Bronchial epithelial cell (primary cell): Measurements from ENCODE around the gene JAKMIP1. TPM values are rescaled to one million over a fixed set of nuclear protein-coding genes. Genes with fewer than 3 reads are reported as not detected.

Experiments used
- DNase-seq: peaks from one replicate; pipeline ENCODE4 v3.0.0-alpha.2; 2010; ENCODE audit warnings: low read depth
- FAIRE-seq: peaks from 2 replicates; lab custom pipeline; 2011; peaks lifted over from hg19 to GRCh38; lab: Jason Lieb, UNC
- H3K27me3 ChIP-seq: 2 replicates; pipeline ENCODE4 v1.5.1; 2011; ENCODE audit warnings: low read length; ENCODE audit not compliant: control insufficient read depth, insufficient read depth
- H3K36me3 ChIP-seq: 2 replicates; pipeline ENCODE4 v1.5.1; 2011; ENCODE audit warnings: low read length; ENCODE audit not compliant: control insufficient read depth, insufficient read depth
- H3K4me3 ChIP-seq: 2 replicates; pipeline ENCODE4 v1.5.1; 2011; ENCODE audit warnings: mild to moderate bottlenecking, low read depth, low read length, control low read depth
- total RNA-seq: library from RNA; depleted of rRNA; stranded (reverse); fragments of >200 nt; gene quantifications from 2 replicates; pipeline ENCODE4 v1.2.1, GENCODE V29; 2014
- TF ChIP-seq, protein P1 (sequence below): IDR thresholded peaks from 2 replicates; pipeline ENCODE4 v1.5.1; 2011; ENCODE audit warnings: mild to moderate bottlenecking, moderate library complexity, low read length, control low read depth, inconsistent platforms; ENCODE audit not compliant: insufficient read depth, severe bottlenecking

Gene JAKMIP1
- total RNA-seq, 1 donor from 2014 or later: not detected

DNA sequence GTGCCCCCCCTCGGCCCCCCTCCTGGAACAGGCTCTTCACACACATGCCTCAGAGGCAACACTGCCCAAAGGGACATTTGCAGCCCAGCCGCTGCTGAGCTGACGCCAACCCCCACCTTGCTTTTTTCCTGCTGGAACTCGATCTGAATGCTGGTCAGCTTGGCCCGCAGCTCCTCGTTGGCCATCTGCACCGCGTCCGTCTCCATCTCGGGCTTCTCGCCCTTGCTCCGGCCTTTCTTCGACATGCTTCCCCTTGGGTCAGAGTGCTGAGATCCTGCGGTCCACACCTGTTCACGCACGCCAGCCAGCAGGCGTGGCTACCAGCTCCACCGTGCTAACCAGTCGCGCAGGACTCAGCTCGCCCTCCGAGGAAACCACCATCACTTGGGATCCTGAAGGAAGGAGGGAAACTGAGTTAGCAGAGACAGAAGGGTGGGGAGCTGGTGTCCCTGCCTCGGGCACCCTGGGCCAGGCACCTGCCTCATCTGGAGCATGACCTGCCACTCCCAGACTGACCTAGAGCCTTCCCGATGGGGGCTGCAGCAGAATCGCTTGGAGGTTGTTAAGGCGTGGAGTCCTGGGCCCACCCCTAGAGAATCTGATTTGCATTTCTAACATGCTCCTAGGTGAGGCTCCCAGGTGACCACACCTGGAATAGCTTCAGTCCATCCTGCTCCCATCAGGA, 87.6 kb downstream of the JAKMIP1 start:
- FAIRE-seq: peak; percentile 18
- DNase-seq: no peak

DNA sequence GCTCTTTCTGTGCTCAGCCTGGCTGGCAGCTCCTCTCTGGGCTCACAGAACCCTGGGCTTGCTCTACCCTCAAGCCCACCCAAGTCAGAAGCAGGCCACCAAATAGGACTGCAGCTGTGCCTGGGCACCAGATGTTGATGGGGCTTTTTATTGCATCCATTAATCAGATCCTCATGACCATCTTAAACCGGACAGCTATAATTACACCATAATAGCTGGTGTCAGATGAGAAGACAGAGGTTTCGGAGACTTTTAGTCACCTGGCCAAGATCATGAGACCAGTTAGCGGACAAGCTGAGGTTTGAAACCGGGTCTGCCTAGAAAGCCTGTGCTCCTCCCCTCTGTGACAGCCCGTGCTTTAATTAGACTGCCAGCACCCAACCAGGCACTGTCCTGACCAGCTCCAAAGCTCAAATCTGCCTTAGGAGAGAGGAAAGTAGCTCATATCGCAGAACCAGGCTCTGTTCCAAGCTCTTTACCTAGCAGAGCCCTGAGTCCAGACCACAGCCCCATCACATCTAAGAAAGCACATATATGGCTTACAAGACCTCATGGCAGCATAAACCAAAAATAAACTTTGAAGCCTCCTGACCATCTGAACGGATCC, 88.9 kb downstream of the JAKMIP1 start:
- FAIRE-seq (no peak), DNase-seq (no peak)
- TF ChIP-seq, protein P1, sequence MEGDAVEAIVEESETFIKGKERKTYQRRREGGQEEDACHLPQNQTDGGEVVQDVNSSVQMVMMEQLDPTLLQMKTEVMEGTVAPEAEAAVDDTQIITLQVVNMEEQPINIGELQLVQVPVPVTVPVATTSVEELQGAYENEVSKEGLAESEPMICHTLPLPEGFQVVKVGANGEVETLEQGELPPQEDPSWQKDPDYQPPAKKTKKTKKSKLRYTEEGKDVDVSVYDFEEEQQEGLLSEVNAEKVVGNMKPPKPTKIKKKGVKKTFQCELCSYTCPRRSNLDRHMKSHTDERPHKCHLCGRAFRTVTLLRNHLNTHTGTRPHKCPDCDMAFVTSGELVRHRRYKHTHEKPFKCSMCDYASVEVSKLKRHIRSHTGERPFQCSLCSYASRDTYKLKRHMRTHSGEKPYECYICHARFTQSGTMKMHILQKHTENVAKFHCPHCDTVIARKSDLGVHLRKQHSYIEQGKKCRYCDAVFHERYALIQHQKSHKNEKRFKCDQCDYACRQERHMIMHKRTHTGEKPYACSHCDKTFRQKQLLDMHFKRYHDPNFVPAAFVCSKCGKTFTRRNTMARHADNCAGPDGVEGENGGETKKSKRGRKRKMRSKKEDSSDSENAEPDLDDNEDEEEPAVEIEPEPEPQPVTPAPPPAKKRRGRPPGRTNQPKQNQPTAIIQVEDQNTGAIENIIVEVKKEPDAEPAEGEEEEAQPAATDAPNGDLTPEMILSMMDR: no peak
- Histone ChIP-seq H3K4me3 (no peak overlapping the region), H3K36me3 (no peaks in the 10 kb centered on the region), H3K27me3 (no peaks in the 10 kb centered on the region)

More for the DNA sequence above, 87.6 kb downstream of the JAKMIP1 start:
- TF ChIP-seq, protein P1: no peak
- no peaks in the 10 kb centered on the region for H3K36me3 ChIP-seq
- no peaks in the 10 kb centered on the region for H3K27me3 ChIP-seq
- H3K4me3 ChIP-seq: no peak overlapping the region

DNA sequence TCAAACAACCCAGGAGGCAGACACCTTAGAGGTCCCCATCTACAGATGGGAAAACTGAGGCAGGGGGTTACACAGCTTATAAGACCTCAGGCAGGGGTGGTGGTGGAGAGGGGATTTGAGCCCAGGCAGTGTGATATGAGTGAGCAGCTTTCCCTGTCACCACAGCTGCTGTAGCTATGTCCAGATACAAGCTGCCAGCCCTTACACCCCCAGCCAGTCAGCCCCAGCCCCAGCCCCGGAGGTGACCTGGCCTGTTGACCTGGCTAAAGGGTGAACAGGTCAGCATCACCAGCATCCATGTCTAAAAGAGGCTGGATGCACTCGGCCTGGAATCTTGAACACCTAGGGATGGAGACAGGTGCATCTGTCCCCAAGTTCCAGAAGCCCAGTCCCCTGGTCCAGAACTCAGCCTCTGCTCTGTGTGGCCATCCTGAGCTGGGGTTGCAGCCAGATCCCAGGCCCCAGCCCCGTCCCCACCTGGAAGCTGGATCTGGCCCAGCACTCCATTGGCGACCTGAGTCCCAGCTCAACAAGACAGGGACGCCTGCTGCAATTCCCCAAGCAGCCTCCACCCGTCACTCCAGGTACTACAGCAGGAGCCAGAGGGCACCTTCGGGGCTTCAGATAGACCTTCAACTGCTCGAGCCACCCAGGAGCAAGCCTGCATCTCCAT, 89.5 kb downstream of the JAKMIP1 start:
- Histone ChIP-seq H3K27me3 (no peaks in the 10 kb centered on the region), H3K4me3 (no peak overlapping the region), H3K36me3 (no peaks in the 10 kb centered on the region)
- FAIRE-seq (no peak), DNase-seq (no peak)
- TF ChIP-seq, protein P1: no peak

DNA sequence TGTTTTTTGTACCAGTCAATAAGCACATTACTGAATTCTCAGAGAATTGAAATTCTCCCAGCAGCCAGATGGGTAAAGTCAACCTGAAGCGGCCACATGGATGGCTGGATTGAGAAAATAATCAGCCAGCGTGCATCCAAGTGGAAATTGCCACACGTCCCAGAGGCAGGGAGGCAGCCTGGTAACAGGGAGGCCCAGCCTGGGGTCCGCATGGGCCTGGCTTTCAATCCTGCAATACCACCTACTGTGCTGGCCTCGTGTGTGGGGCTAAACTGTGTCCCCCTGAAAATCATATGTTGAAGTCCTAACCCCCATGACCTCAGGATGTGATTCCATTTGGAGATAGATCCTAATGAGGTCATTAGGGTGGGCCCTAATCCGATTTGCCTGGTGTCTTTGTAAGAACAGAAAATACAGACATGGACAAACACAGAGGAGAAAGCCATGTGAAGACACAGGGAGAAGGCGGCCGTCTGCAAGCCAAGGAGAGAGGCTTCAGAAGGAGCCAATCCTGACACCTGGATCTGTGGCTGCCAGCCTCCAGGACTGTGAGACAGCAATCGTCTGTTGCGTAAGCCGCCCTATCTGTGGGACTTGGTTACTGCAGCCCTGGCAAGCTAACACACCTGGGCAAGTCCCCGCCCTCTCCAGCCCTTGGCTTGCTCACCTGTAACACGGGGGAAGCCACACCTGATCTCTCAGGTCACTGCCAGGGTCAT, 90.3 kb downstream of the JAKMIP1 start:
- peak; percentile 9 for DNase-seq
- TF ChIP-seq, protein P1: peak; percentile 17
- no peaks in the 10 kb centered on the region for H3K36me3 ChIP-seq
- H3K27me3 ChIP-seq: no peaks in the 10 kb centered on the region
- no peak overlapping the region for H3K4me3 ChIP-seq
- peak; percentile 73 for FAIRE-seq

DNA sequence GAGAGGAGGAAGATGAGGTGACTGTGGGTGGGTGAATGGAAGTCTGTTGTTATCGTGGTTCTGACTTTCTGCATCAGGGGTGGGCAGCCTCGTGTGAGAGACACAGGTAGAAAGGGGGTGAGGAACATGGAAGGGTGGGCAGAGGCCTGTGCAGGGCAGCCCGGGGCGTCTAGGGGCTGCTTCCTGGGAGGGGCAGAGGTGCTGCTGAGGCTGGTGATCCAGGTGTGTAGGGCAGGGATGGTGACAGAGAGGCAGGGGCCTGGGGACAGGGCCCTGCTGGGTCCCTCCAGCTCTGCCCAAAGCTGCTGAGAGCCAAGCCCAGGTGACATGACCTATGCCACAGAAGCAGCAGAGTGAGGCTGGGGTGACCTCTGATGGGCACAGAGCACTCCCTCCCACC, 92.5 kb downstream of the JAKMIP1 start:
- TF ChIP-seq, protein P1: no peak
- Histone ChIP-seq H3K36me3 (no peaks in the 10 kb centered on the region), H3K4me3 (no peak overlapping the region), H3K27me3 (no peaks in the 10 kb centered on the region)
- DNase-seq: no peak
- FAIRE-seq: no peak
